GM19452 (cell line): ENCODE data around the gene CCDC3.
"Not testable (repeated sequence)": the region's sequence is repeated elsewhere in the genome, so short reads cannot be mapped to it uniquely, and the experiment has no call there.

ENCODE experiments used
- ATAC-seq: cut with Tn5 transposase; IDR thresholded peaks from one replicate; pipeline ENCODE4 v1.9.1; 2021; ENCODE audit not compliant: unreplicated experiment

The CCDC3 gene

GRCh38 chr10:13001887-13002212 lies 337 bp upstream of the CCDC3 start:
- no peak for ATAC-seq

DNA sequence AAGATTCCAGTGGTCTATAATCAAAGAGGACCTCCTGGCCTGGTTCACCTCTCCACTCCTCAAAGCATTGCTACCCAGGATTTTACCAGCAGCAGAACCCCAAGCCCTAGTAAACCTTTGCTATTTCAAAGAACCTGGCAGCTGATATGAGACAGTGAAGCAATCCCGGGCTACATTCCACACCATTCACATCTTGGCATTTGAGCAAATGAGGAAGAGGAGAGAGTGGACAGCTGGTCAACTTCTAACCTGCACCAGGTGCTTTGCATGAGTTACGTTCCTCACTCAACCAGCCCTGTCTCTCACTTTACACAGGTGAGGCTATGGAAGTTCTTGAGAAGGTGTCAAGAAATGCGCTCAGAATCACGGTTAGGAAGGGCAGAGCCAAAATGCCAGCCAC lies 1.1 kb downstream of the CCDC3 start:
- no peak for ATAC-seq

DNA sequence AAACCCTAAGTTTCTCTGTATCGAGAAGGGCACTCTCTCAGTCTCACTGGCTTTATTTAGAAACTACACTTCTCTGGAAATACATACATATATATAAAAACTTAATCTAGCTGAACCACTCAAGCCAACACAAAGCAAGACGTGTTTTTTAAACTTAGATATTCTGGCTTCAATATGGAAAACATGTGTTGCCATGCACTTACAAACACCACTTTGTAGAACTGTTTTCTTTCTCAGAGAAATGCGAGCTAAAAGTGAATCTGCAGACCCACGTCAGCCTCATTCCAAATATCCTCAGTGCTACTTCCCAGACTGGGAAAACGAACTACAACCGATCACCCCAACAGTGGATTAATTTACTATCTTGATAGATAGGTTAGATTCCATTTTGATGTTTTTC lies 1.7 kb downstream of the CCDC3 start:
- ATAC-seq = no peak

- no peak for ATAC-seq
These were observed 6.1 kb downstream of the CCDC3 start for GRCh38 chr10:12995425-12995861.

GRCh38 chr10:12993595-12993994 lies 7.9 kb downstream of the CCDC3 start:
- no peak for ATAC-seq

GRCh38 chr10:12985347-12985746 lies 16.2 kb downstream of the CCDC3 start:
- ATAC-seq = no peak

GRCh38 chr10:12984165-12984747 lies 17.3 kb downstream of the CCDC3 start:
- ATAC-seq = no peak

DNA sequence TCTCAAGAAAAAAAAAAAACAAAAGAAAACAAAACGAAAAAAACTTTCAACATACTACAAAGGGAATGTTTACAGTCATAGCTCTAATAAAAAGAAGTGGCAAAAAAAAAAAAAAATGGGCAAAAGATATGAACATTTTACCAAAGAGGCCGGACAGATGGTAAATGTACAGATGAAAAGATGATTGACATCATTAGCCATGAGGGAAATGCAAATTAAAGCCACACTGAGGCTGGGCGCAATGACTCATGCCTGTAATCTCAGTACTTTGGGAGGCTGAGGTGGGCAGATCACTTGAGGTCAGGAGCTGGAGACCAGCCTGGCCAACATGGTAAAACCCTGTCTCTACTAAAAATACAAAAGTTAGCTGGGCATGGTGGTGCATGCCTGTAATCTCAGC lies 17.9 kb downstream of the CCDC3 start:
- ATAC-seq = not testable (repeated sequence)

GRCh38 chr10:12981570-12981969 lies 19.9 kb downstream of the CCDC3 start:
- ATAC-seq = no peak

DNA sequence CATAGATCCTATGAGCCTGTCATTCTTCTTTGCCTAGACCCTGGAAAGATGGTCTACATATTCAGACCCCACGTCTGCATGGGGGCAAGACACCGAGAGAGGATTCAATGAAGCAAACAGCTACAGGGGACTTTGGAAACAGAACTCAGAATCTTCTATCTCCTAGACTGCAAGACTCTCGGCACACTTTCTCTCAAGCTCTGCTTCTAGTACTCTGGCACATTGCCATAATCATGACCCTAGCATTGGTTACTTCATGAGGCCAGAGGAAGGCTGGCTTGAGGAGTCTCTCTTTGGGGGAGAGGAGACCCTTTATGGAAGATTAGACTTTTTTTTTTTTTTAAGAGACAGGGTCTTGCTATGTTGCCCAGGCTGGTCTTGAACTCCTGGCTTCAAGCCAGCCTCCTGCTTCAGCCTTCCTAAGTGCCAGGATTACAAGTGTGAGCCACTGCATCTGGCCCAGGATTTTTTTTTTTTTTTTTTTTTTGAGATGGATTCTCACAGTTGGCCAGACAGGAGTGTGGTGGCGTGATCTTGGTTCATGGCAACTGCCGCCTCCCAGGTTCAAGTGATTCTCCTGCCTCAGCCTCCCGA lies 20.7 kb downstream of the CCDC3 start:
- no peak for ATAC-seq

DNA sequence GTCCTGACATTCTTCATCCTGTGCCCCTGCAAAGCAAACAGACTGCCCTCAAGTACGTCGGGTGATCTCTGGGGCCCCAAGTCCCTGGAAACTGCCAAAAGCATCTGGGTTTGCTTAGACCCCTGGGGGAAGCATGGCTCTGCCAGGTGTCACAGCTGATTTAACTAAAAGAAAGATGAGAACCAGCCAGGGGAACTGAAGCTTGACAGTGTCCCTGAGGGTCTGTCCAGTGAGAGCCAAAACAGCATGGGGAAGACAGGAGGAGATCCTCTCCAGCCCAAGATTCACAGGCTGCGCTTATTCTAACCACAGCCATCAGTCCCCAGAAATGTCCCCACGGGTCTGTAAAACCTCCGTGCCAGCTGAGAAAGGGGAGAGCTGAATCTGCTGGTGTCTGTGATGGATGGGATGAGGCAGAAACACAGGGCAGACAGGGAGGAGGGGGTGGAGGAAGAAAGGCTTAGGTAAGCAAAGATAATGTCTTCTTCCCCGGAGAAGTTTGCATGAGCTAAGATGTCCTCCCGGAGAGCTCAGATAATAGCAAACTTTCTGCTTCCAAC lies 21.3 kb downstream of the CCDC3 start:
- ATAC-seq = no peak

- ATAC-seq = no peak
These were observed 22.6 kb downstream of the CCDC3 start for GRCh38 chr10:12978891-12979290.

GRCh38 chr10:12975906-12976305 lies 25.6 kb downstream of the CCDC3 start:
- ATAC-seq = no peak

GRCh38 chr10:12975266-12975665 lies 26.2 kb downstream of the CCDC3 start:
- ATAC-seq = no peak

DNA sequence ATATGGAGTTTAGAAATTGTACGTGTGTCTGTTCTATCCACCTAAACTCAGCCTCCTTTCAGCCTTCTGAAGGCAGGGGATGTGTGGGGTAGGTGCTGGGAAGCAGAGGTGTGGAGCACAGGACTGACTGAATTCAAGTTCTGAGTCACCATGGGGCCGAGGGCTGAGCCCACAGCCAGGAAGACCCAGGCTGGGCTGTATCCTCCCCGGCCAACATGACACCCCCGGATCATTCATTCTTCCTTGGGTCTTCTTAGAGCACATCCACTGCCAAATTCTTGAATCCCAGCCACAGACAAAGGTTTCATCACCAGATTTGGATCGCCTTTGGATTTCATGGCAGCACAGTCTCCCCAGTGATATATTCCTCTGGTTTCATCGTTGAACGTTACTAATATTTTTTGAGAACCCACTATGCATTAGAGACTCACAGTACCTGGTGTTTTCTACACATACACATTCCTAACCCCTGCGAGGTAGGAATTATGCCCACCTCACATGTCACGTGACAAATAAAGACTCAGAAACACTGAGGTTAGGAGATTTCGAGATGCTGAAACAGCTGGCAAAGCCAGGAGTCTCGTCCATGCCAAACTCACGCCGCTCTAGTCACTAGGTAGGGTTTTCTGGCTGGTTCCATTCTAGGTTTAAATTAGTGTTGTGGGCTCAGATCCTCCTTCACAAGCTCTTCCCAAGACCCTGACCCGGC lies 26.9 kb downstream of the CCDC3 start:
- no peak for ATAC-seq

DNA sequence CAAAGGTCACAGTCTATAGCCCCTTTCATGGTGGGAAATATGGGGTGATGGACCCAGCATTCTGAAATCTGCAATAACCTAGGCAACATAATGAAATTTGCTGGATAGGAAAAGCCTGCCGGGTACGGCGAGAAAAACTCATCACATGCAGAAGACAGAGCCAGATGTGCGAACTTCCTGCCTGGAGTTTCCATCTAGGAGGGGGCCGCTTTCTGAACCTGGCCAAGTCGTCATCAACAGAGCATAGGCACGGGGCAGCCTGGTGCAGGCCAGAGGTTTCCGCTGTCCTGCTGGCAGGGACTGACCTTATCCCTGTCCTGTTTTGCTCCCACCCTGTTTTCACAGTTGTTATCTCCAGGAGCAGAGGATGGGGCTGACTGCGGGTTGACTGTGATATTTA lies 27.4 kb downstream of the CCDC3 start:
- ATAC-seq = no peak

- no peak for ATAC-seq
These were observed 28.3 kb downstream of the CCDC3 start for GRCh38 chr10:12973149-12973718.

GRCh38 chr10:12972146-12972545 lies 29.4 kb downstream of the CCDC3 start:
- ATAC-seq = no peak

- ATAC-seq = no peak
These were observed 30.3 kb downstream of the CCDC3 start for GRCh38 chr10:12971001-12971788.

- ATAC-seq = no peak
These were observed 31.6 kb downstream of the CCDC3 start for GRCh38 chr10:12969951-12970350.

DNA sequence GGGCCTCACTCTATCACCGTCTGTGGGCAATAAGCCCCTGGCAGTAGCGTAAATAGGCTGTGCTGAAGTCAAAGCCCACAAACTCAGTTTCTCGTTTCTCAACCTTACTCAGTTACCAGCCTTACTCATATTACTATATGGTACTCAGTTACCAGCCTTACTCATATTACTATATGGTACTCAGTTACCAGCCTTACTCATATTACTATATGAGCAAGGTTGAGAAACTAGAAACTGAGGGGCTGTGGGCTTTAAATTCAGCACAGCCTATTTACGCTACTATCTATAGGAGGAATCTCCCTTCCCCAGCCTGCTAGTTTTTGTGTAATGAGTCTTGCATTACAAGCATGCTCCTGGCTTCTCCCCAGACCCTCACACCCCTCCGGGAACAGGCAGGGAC lies 35.4 kb downstream of the CCDC3 start:
- ATAC-seq = no peak
